Measurements from ENCODE around the gene CDC123.
"Not testable (repeated sequence)": the region's sequence is repeated elsewhere in the genome, so short reads cannot be mapped to it uniquely, and the experiment has no call there.

The CDC123 gene, protein sequence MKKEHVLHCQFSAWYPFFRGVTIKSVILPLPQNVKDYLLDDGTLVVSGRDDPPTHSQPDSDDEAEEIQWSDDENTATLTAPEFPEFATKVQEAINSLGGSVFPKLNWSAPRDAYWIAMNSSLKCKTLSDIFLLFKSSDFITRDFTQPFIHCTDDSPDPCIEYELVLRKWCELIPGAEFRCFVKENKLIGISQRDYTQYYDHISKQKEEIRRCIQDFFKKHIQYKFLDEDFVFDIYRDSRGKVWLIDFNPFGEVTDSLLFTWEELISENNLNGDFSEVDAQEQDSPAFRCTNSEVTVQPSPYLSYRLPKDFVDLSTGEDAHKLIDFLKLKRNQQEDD

DNA sequence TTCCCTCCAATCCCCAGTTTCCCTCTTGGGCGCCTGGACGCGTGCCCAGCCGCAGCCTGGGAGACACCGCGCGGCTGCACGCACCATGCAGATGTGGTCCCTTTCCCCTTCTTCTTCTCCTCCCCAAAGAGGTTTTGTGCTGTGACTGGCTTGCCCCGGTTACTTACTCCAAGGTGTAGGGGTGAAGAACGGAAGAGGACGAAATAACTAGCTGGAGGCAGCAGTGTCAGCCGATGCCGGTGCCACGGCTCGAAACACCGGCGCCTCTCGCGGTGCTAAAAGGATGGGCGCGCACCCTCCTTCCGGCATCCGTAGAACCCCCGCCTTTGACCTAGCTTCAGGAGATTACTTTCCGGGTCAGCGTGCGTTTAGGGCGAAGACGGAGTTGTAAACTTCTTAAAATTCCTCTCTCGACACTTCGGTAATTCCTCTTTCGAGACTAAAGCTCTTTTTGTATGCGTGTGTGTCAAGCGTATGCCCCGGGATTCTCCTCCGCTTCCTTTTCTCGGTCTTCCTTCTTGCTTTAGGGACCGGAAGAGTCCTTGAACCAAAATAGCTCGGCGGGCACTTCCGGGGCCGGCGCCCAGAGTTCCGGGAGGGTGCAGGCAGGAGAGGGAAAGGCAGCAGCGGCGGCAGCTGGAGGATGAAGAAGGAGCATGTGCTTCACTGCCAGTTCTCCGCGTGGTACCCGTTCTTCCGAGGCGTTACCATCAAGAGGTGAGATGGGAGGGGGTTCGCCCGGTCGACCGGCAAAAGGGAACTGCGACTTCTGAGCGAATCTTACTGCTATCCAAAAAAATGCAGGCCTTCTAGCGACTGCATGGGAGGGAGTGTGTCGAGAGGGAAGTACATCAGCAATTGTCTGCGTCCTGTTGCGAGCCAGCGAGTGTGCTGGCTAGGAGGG, at the start of gene CDC123, which contains the start of gene NUDT5:
Gene CDC123 (plus strand): TSS at position 586 of the 904 bp plus-strand sequence. CDS start 58 bp downstream, at position 644.
Gene NUDT5 (minus strand): TSS at position 289 of the 904 bp plus-strand sequence. CDS start 9,600 bp downstream, outside the sequence.
- DNase-seq (ENCODE audit: low read depth) = peak; percentile 75

DNA sequence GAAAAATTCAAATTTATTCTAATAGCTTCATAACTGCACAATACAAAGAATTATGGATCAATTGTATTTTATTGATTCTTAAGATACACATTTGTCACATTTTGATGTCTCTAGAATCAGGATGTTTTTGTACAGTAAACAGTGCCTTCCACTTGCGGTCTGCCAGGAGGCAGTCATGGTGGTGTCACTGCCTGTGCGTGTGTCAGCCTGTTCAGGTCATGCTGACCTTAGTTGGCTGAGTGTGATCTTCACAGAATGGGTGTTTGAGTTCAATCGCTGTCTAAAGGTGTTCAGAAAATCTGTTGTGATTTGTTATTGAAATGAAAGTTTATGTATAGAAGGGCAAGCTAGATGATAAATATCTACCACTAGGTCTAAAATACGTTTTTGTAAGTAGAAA, 45.8 kb upstream of the CDC123 start:
- no peak for DNase-seq (ENCODE audit: low read depth)

DNA sequence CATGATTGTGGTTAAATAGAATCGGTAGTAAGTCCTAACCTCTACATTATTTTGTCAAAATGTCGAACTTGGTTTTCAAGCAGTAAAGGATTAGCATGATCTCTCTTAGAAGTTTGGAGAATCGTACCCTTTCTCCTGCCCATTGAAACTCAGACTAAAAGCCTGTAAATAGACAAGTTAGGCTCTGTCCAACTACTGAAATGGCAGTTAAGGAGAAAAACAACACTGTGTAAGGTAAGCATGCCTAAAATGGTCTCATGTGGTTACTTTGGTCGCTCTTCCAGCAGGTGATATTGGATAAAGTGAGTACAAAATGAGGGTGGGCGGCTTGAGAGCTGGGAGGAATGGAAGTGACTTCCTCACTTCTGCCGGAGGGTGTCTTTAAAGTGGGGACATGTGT, 41.5 kb upstream of the CDC123 start:
- DNase-seq (ENCODE audit: low read depth) = no peak

DNA sequence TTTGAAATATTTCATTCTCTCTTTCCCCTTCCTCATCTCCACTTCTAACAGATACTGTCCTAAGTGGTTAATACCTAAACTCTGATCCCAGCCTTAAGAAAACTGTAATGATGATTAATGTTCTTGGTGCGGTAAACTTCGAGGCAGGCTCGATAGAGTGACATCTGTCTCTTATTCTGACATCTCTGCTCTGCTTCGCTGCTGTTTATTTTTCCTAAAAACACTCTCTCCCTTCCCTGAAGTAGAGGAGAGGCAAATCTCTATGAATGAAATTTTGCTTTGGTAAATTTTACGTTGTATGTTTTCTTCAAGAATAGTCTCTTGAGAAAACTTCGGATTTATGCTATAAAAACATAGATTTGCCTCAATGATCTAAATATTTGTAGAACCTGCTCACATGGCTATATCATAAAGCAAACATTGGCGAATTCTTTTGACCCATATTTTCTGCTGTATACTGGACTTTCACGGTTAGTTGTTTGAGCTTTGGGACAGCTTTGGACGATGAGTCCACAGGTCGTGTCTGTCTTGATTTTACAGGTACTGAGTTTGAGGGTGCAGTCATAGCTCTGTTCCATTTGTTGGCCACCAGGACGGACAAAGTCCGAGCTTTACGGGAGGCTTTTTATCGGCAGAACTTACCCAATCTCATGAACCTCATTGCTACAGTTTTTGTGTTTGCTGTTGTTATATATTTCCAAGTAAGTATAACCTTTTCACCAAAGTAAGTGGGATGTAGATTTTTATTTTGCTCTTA, 39.4 kb upstream of the CDC123 start:
- DNase-seq (ENCODE audit: low read depth) = no peak

DNA sequence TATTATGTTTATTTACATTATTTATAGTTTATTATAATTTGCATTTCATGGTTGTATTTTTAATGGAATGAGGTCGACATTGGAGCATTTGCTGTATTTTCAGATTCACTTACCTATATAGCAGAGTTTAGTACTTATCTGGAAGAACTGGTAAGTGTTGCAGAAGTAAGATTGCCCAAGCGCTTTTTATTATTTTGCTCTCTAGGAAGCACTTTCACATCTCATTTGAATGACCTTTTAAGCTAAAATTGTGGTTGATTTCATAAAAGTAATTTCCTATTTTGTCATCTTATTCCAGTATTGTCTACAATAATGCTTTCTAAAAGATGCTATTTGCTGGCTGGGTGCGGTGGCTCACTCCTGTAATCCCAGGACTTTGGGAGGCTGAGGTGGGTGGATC, 37.9 kb upstream of the CDC123 start:
- DNase-seq (ENCODE audit: low read depth) = no peak

DNA sequence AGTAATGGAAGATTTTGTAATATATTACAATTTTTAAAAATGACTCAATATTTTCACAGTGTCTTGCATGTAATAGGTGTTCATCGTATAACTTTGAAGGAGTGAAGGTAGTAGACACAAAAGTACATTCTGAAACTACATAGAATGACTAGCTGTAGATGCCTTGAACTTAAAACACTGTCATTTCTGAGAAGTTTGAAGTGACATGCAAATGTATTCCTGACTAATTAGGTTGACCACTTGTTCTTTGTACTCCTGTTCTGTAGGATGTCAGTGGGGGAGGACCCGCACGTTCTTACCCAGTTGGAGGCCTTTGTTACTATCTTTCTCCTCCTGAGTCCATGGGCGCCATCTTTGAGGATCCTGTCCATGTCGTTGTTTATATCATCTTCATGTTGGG, 35.3 kb upstream of the CDC123 start:
- DNase-seq (ENCODE audit: low read depth) = no peak

DNA sequence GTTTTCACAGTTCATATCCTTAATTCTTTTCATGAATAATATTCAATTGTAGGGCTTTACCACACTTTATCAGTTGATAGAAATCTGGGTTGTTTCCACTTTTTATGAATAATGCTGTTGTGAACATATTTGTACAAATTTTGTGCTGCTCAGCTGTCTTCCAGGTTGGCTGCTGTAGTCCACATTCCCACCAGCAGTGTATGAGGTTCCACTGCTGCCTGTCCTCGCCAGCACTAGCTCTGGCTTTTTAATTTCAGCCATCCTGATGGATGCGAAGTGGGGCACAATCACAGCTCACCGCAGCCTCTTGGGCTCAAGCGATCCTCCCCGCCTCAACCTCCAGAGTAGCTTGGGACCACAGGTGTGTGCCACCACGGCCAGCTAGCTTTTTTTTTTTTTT, 33.1 kb upstream of the CDC123 start:
- no peak for DNase-seq (ENCODE audit: low read depth)

DNA sequence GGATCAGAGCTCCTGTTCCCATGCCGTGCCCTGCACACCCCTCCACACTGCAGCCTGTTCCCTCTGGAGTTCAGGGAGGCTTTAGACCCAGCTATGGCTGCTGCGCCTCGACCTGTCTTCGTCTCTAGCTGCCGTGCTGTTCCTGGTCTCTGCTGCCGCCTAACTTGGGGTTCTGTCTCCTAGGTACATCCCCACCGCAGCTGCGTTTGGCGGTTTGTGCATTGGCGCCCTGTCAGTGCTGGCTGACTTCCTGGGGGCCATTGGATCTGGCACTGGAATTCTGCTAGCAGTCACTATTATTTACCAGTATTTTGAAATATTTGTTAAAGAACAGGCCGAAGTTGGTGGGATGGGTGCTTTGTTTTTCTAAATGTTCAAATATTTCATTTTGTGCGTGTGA, 31.9 kb upstream of the CDC123 start:
- DNase-seq (ENCODE audit: low read depth) = no peak

DNA sequence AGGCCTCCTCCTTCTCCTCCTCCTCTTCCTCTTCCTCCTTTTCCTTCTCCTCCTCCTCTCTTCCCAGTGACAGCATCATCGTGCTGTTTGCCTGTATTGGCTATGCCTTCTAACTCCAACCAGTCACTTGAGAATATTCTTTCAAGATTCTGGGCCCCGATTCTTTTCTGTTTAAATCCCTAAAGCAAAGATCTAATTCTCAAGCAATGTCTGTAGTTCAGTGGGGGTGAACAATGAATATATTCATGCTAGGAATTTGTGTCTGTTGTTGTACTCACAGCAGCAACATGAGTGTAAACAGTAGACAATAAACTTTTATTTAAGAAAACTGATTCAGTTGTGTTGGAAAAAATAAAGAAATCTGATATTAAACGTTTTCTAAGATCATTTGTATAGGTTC, 31.0 kb upstream of the CDC123 start:
- no peak for DNase-seq (ENCODE audit: low read depth)

DNA sequence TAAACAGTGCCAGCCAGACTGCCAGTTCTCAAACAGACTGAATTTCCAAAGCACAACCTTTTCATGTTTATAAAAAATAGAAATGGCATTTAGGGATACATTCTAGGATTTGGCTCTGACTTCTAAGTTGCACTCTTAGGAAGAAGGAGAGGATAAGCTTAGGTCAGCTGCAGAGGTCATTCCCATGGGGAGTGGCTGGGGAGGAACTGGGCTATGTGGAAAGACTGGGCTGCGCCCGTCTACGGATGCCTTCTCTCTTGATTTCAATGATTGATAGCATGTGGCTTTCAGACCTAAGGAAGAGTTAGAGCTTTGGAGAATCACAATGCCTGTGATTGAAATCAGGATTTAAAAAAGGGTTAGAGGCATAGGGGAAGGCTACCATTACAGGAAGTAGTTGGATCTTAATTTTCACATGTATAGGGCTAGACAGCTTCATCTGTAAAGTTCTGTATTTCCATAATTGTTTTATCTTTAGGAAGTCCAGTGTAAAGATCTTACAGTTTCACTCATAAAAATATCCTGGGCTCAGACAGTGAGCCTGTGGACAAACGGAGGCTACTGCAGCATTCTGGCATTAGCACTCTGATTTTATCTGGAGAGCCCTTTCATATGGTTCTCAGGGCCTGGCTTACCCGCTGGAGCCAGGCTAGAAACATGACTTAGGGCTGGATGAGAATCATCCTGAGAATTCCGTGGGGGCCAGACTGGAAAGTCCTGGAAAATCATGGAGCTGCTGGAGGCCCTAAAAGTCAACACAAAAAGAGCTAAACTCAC, 29.8 kb upstream of the CDC123 start:
- no peak for DNase-seq (ENCODE audit: low read depth)

DNA sequence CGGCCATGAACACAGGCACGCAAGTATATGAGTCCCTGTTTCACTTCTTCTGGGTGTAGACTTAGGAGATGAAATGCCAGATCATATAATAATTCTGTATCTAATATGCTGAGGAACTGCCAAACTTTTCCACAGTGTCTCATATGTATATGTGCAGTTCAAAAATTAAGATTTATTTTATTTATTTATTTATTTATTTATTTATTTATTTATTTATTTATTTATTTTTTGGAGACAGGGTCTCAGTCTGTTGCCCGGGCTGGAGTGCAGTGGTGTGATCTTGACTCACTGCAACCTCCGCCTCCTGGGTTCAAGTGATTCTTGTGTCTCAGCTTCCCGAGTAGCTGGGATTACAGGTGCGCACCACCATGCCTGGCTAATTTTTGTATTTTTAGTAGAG, 24.5 kb upstream of the CDC123 start:
- not testable (repeated sequence) for DNase-seq (ENCODE audit: low read depth)

DNA sequence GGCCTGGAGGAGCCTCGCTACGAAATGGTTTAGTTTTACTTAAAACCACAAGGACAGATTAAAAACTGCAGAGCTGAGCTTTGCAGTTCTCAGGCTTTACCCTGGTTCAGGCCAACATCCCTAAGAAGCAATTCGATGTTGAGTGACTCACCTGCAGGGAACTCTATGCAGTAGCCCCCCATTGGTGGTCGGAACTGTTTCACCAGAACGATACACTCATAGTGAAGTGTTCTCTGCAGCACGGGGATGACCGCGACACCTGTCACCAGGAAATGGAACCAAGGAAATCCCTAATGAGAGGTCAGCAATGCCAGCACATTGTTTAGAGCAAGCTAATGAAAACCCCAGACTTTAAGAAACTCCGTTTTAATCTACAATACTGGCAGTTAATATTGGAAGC, 18.3 kb upstream of the CDC123 start:
- no peak for DNase-seq (ENCODE audit: low read depth)

DNA sequence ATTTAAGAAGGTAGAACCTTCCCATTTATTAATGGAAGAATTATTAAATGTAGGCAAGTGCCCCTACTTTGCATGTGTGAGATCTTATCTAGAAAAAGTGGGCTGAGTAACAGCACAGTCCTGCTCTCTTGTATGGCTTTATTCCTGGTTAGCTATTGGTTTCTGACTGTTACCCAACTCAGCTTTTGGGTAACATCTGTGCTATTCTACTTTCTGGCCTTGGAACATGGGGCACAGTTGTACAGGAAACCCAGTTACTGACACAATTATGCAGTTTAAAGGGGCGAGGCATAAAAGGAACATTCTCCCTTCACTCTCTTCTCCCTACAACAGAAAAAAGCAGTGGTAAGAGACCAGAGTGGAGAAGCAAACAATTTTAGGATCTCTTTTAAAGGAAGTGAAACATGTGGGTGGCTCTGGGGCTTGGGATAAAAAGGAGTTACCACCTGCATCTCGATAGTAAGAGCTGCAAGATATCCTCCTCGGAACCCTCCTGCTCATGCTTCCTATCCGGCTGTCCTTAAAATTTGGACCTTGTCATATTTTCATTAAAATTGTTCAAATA, 16.3 kb upstream of the CDC123 start:
- DNase-seq (ENCODE audit: low read depth) = no peak

DNA sequence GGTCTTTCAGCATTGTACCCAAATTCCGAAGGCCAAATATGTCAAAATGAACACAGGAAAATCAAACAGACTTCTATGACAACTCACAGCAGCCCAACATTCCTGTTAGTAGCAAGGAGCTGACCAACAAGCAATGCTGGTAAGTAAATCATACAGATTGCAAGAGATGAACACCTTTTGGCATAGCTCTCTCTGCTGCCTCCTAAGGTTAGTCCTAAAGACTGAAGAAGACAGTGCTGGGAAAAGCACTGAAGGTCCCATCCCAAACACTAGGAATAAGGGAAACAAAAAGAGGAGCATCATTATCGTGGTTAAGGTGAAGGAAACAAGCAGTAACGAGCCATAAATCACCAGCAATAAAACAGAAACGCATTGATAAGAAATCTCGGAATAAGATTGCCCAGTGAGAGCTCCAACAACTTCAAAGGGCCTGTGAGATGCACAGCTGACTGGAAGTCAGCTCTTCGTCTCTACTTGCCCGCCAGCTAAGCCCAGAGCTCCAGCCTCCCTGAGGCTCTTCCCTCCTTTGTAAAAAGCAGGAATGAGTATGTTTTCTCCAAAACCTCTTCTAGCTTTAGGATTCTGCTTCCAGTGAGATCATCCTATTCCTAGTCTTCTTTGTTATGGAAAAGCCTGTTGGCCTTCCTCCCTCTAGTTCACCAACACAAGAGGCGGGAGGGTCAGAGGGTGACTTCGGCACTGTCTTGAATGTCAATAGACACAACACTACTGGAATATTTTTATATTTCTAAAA, 15.6 kb upstream of the CDC123 start:
- DNase-seq (ENCODE audit: low read depth) = no peak

DNA sequence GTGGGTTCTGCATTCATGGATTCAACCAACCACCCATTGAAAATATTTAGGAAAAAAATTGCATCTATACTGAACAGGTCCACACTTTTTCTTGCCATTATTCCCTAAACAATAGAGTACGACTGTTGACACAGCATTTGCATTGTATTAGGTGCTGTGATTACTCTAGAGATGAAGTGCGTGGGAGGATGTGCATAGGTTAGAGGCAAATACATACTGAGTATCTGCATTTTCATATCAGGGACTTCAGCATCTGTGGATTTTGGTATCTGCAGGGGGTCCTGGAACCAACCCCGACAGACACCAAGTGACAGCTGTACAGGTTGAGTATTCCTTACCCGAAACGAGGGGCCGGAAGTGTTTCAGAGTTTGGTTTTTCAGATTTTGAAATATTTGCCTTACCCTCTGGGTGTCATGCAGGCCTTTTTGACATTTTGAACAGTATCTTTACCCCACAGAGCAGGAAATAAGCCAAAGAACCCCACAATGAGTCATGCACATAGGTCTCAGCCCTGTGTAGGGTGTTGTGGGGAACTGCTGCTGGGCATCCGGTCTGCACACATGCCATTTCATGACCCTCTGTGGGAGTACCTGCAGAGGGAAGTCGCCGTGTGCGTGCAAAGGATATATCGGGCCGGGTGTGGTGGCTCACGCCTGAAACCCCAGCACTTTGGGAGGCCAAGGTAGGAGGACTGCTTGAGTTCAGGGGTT, 14.8 kb upstream of the CDC123 start:
- peak; percentile 58 for DNase-seq (ENCODE audit: low read depth)

DNA sequence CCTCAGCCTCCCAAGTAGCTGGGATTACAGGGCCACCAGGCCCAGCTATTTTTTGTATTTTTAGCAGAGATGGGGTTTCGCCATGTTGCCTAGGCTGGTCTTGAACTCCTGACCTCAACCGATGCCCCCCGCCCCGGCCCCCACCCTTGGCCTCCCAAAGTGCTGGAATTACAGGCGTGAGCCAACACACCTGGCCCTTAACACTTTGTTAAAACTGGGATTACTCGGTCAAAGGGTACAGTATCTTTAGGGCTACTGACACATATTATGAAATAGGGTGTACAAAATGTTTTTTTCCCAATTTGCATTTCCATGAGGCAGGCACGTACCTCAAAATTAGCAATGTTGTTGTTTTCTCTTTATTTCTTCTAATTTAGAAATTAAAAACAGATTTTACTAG, 11.8 kb upstream of the CDC123 start:
- DNase-seq (ENCODE audit: low read depth) = no peak

DNA sequence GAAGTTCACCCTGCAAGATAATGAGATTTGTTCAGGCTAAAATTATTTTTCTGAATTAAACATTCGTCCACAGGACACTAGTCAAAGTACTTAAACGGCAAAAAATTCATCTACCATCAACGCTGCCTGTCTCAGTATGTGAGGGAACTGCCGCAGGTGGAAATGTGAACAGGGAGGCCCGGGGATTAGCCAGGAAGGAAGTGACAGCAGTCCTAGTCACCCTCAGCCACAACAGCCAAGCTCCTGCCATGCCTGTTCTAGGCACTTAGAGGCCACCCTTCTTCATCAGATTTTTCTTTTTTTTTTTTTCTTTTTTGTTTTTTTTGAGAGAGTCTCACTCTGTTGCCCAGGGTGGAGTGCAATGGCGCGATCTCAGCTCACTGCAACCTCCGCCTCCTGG, 9.7 kb upstream of the CDC123 start:
- no peak for DNase-seq (ENCODE audit: low read depth)

DNA sequence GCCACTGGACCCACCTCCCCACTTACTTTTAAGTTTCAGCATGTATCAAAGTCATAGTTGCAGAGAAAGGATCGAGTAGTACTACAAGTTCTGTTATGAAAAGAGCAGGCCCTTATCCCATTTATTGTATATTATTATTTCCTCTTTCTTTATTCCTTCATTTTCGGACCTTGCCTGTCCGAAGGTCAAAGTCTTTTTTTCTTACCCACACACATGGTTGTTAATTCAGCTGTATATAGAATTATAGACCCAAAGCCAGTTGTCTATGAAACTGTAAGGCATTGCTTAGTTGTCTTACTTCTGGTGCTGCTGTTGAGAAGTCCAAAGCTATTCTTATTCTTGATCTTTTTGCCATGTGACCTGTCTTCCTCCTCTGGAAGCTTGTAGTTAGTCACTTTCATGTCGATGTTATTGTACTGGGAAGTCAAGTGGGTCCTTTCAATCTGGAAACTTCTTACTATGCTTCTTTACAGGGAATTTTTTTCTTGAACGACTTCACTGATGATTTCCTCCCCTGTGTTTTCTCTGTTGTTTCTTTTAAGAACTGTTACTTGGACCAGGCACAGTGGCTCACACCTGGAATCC, 8.6 kb upstream of the CDC123 start:
- DNase-seq (ENCODE audit: low read depth) = no peak

DNA sequence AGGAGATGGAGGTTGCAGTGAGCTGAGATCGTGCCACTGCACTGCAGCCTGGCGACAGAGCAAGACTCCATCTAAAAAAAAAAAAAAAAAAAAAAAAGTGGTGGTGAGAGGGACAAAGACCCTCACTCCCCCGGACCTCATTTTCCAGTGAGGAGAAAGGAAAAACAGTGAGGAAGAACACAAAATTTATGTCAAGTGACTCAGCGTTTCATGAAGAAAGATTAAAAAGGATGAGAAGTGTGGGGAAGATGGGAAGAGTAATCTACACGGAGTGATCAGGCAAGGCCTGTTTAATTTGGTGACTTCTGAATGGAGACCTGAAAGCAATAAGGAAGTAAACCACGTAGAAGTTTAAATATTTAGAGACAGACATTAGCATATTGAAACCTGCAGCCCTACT, 7.3 kb upstream of the CDC123 start:
- no peak for DNase-seq (ENCODE audit: low read depth)

DNA sequence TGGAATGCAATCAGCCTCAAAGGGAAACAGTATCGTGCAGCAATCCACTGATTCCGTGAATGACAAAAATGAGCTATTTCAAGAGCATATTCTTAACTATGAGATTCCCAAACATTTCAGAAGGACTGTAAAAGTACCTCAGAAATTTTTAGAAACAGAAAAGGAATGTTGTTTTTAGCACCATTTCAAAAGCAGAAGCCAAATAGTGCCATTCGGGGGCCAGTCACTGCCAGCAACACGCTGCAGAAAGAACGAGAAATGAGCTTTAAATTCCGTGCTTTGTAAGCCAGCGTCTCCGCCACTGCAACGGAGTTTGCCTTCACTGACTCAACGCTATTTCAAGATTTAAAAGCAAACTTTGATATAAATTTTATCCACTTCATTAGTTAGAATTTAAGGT, 6.6 kb upstream of the CDC123 start:
- no peak for DNase-seq (ENCODE audit: low read depth)

Data from activated T-helper 9 cell treated with anti-CD3 and anti-CD28 coated beads, Interleukin-2, amount 50 U/mL, for 16 hours (primary cell).